SK-N-SH (cell line): Measurements from ENCODE around the gene FAM222A. TPM values are rescaled to one million over a fixed set of nuclear protein-coding genes. Genes with fewer than 3 reads are reported as not detected.

Source experiments
- CTCF ChIA-PET: fragments of 300-600, 350-600 bp; formaldehyde crosslinking; extraction: SDS; loops from one replicate; lab custom pipeline; 2021; lab: Yijun Ruan, JAX
- POLR2A ChIA-PET: fragments of 350-600 bp; sonication (Branson Sonifier 250); formaldehyde crosslinking; extraction: SDS; loops from one replicate; lab custom pipeline; 2020; ENCODE audit warnings: antibody characterized with exemption, inconsistent platforms; lab: Yijun Ruan, JAX
- DNase-seq: peaks from one replicate; pipeline ENCODE4 v3.0.0; 2012
- H2AFZ ChIP-seq: fragments of 200-600 bp; sonication (generic); 2 replicates; pipeline ENCODE4 v1.8.1; 2016; ENCODE audit warnings: antibody characterized with exemption, mild to moderate bottlenecking, low read depth
- H3F3A ChIP-seq: fragments of 200-600 bp; sonication (generic); replicated peaks from 2 replicates; pipeline ENCODE3; 2016; ENCODE audit warnings: antibody characterized with exemption, mild to moderate bottlenecking; ENCODE audit not compliant: insufficient read depth
- H3K27ac ChIP-seq, 2 experiments: fragments of 200-500 bp in 1 of 2; fragments of 200-600 bp in 1 of 2; sonication (Bioruptor generic) in 1 of 2; sonication (generic), shearing (Covaris generic) in 1 of 2; 2 replicates each; pipeline versions ENCODE4 v1.5.1 to v1.6.1; 2014 to 2016; ENCODE audit warnings: low read depth in 2 of 2, inconsistent platforms in 1 of 2, low read length in 1 of 2, mild to moderate bottlenecking in 1 of 2, mixed read lengths in 1 of 2
- H3K27me3 ChIP-seq: fragments of 200-600 bp; sonication (generic), shearing (Covaris generic); 2 replicates; pipeline ENCODE4 v1.6.1; 2016; ENCODE audit warnings: mixed run types; ENCODE audit not compliant: insufficient read depth
- H3K36me3 ChIP-seq, 2 experiments: fragments of 200-500 bp in 1 of 2; fragments of 200-600 bp in 1 of 2; sonication (Bioruptor generic) in 1 of 2; sonication (generic) in 1 of 2; replicated peaks in 1 of 2; 2 replicates each; pipeline versions ENCODE3 to v1.5.1; 2014 to 2016; ENCODE audit warnings: low read length in 1 of 2, mild to moderate bottlenecking in 1 of 2; ENCODE audit not compliant: insufficient read depth in 2 of 2, control insufficient read depth in 1 of 2
- H3K4me1 ChIP-seq, 2 experiments: fragments of 200-500 bp in 1 of 2; fragments of 200-600 bp in 1 of 2; sonication (Bioruptor generic) in 1 of 2; sonication (generic), shearing (Covaris generic) in 1 of 2; 2 replicates each; pipeline versions ENCODE4 v1.5.1 to v1.6.1; 2014 to 2016; ENCODE audit warnings: low read depth in 1 of 2, low read length in 1 of 2, mixed run types in 1 of 2; ENCODE audit not compliant: insufficient read depth in 2 of 2, control insufficient read depth in 1 of 2
- H3K4me2 ChIP-seq: fragments of 200-600 bp; sonication (generic), shearing (Covaris generic); 2 replicates; pipeline ENCODE4 v1.6.1; 2017; ENCODE audit warnings: mixed run types
- H3K4me3 ChIP-seq, 2 experiments: fragments of 200-500 bp in 1 of 2; fragments of 200-600 bp in 1 of 2; sonication (Bioruptor generic) in 1 of 2; sonication (generic), shearing (Covaris generic) in 1 of 2; 2 replicates each; pipeline versions ENCODE4 v1.5.1 to v1.8.1; 2014 to 2016; ENCODE audit warnings: low read depth in 2 of 2, inconsistent platforms in 1 of 2, low read length in 1 of 2, mild to moderate bottlenecking in 1 of 2, mixed read lengths in 1 of 2, moderate library complexity in 1 of 2
- H3K79me2 ChIP-seq: fragments of 200-600 bp; sonication (generic); 2 replicates; pipeline ENCODE4 v1.8.1; 2017; ENCODE audit warnings: mild to moderate bottlenecking; ENCODE audit not compliant: insufficient read depth
- H3K9ac ChIP-seq: fragments of 200-600 bp; sonication (generic); 2 replicates; pipeline ENCODE4 v1.6.1; 2017; ENCODE audit warnings: mixed run types
- H3K9me2 ChIP-seq: fragments of 200-600 bp; sonication (generic); 2 replicates; pipeline ENCODE4 v1.6.1; 2017; ENCODE audit warnings: mixed run types
- H3K9me3 ChIP-seq: fragments of 200-600 bp; sonication (generic); 2 replicates; pipeline ENCODE4 v1.6.1; 2017; ENCODE audit warnings: mixed run types, mild to moderate bottlenecking, moderate library complexity
- H4K20me1 ChIP-seq: fragments of 200-600 bp; sonication (generic); 2 replicates; pipeline ENCODE4 v1.6.1; 2017; ENCODE audit warnings: mild to moderate bottlenecking, mixed run types; ENCODE audit not compliant: insufficient read depth
- ELF1 ChIP-seq: IDR thresholded peaks from 2 replicates; pipeline ENCODE4 v1.4.0; 2012
- EP300 ChIP-seq, 2 experiments: IDR thresholded peaks; 2 replicates each; pipeline versions ENCODE4 v1.4.0 to v1.6.1; 2012; ENCODE audit warnings: borderline replicate concordance in 1 of 2, low read depth in 1 of 2, low read length in 1 of 2
- EZH2phosphoT487 ChIP-seq: fragments of 200-600 bp; sonication (generic); IDR thresholded peaks from 2 replicates; pipeline ENCODE4 v1.6.1; 2017; ENCODE audit warnings: low read depth, mixed run types, mild to moderate bottlenecking, antibody characterized with exemption, moderate library complexity, borderline replicate concordance
- FOSL2 ChIP-seq: IDR thresholded peaks from 2 replicates; pipeline ENCODE4 v1.4.0; 2012; ENCODE audit warnings: low read depth, mild to moderate bottlenecking, moderate library complexity, borderline replicate concordance
- FOXJ3 ChIP-seq: sonication (generic); formaldehyde crosslinking; IDR thresholded peaks from 2 replicates; pipeline ENCODE4 v1.5.1; 2020; ENCODE audit warnings: mild to moderate bottlenecking, missing genetic modification reagents
- GABPA ChIP-seq: IDR thresholded peaks from 2 replicates; pipeline ENCODE4 v1.4.0; 2012; ENCODE audit warnings: low read depth, mild to moderate bottlenecking
- GATA2 ChIP-seq: sonication (generic); formaldehyde crosslinking; IDR thresholded peaks from 2 replicates; pipeline ENCODE4 v1.5.0; 2020; ENCODE audit warnings: mild to moderate bottlenecking, missing genetic modification reagents
- MEF2A ChIP-seq: IDR thresholded peaks from 2 replicates; pipeline ENCODE4 v1.4.0; 2012; ENCODE audit warnings: low read depth, borderline replicate concordance
- NRF1 ChIP-seq: IDR thresholded peaks from 2 replicates; pipeline ENCODE4 v1.6.1; 2012; ENCODE audit warnings: low read depth, mild to moderate bottlenecking, low read length
- SIN3A ChIP-seq: IDR thresholded peaks from 2 replicates; pipeline ENCODE4 v1.6.1; 2012; ENCODE audit warnings: low read depth, mild to moderate bottlenecking, low read length, moderate library complexity, borderline replicate concordance
- SMC3 ChIP-seq: IDR thresholded peaks from 2 replicates; pipeline ENCODE4 v1.6.1; 2012; ENCODE audit warnings: low read depth, low read length, improper control_type of control experiment
- TCF12 ChIP-seq: IDR thresholded peaks from 2 replicates; pipeline ENCODE4 v1.4.0; 2012
- YY1 ChIP-seq: IDR thresholded peaks from 2 replicates; pipeline ENCODE4 v1.4.0; 2012; ENCODE audit warnings: low read depth, mild to moderate bottlenecking
- WGBS: methylation state at CpG from one replicate; pipeline ENCODE4 v1.1.6; 2017; ENCODE audit warnings: low lambda C conversion rate; 5-methylcytosine and 5-hydroxymethylcytosine counted together
- polyA plus RNA-seq, 3 experiments: library from polyadenylated mRNA; depleted of rRNA; stranded (reverse); fragments of >200 nt; gene quantifications; 2 replicates each; pipeline ENCODE4 v1.2.3, GENCODE V29; 2012
- TF ChIP-seq, protein P1 (sequence below): fragments of 200-600 bp; sonication (generic); IDR thresholded peaks from 2 replicates; pipeline ENCODE4 v1.6.1; 2017; ENCODE audit warnings: antibody characterized with exemption, mild to moderate bottlenecking, moderate library complexity
- TF ChIP-seq, protein P2 (sequence below): IDR thresholded peaks from 2 replicates; pipeline ENCODE4 v1.4.0; 2012; ENCODE audit warnings: low read depth, borderline replicate concordance
- TF ChIP-seq, protein P3 (sequence below): fragments of 150-350 bp; IDR thresholded peaks from 2 replicates; pipeline ENCODE4 v1.6.1; 2017; ENCODE audit warnings: antibody characterized with exemption, low read length, low read depth, borderline replicate concordance
- TF ChIP-seq, protein P4 (sequence below): fragments of 150-350 bp; IDR thresholded peaks from 2 replicates; pipeline ENCODE4 v1.6.1; 2016; ENCODE audit warnings: mild to moderate bottlenecking, low read depth, low read length
- TF ChIP-seq, protein P5 (sequence below): IDR thresholded peaks from 2 replicates; pipeline ENCODE4; 2012

The FAM222A gene
- polyA plus RNA-seq, 1 of the 3 experiments (the other 2 are of a cell fraction) = 1.6 TPM

DNA sequence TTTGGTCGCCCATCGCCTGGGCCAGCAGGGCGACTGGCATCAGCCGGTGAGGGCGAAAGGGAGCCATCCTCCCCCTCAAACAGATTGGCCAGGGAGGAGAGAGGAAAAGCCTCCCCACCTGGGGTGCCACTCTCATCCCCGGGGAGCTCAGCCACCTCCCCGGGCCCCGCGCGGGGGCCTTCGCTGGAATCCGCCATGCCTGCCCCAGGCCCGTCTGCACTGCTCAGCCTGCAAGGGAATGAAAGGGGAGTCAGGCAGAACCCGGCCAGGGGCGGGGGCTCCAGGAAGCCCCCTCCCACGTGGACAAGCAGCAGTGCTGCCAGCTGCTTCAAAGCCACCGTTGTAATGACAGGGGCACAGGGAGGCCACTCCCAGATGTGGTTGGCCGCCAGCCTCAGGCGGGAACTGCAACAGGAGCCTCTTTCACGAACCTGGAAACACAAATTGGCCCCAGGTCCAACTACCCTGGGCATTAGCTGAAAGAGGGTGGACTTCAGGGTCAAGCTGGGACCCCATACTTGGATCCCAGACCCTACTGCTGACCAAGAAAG is 101.0 kb downstream of the FAM222A start:
- Histone ChIP-seq H3K9me3 (no peaks in the 10 kb centered on the region), H3K4me1 (no peaks in the 10 kb centered on the region), H3K79me2 (no peaks in the 10 kb centered on the region), H3K27ac (no peak overlapping the region), H3F3A (no peaks in the 10 kb centered on the region), H3K4me2 (no peak overlapping the region), H3K9me2 (no peaks in the 10 kb centered on the region), H3K27me3 (no peaks in the 10 kb centered on the region), H3K4me3 (no peak overlapping the region), H2AFZ (no peak overlapping the region), H3K9ac (no peak overlapping the region), H4K20me1 (no peaks in the 10 kb centered on the region), H3K36me3 (peaks cover 0 to 8% of the 10 kb centered on the region in 2 experiments)
- POLR2A ChIA-PET = no interaction called here
- CTCF ChIA-PET = interaction anchor here (0.6 to 2.3 kb wide), 3 partner anchors 9 to 38 kb away, joined by 3 to 15 read pairs (median 11); no protein-coding TSS in a partner anchor
- no peak for DNase-seq
- TF ChIP-seq MEF2A (no peak), YY1 (no peak), TCF12 (no peak), SMC3 (no peak), SIN3A (no peak), EZH2phosphoT487 (no peak), GATA2 (CRISPR knock-in tag) (no peak), FOSL2 (no peak), EP300 (IDR thresholded peaks at IDR 0.05; ENCODE audit: borderline replicate concordance in 1 of 2, low read depth in 1 of 2, low read length in 1 of 2) (no peak), FOXJ3 (CRISPR knock-in tag) (no peak), ELF1 (no peak), GABPA (no peak), NRF1 (no peak)
- TF ChIP-seq, protein P1, sequence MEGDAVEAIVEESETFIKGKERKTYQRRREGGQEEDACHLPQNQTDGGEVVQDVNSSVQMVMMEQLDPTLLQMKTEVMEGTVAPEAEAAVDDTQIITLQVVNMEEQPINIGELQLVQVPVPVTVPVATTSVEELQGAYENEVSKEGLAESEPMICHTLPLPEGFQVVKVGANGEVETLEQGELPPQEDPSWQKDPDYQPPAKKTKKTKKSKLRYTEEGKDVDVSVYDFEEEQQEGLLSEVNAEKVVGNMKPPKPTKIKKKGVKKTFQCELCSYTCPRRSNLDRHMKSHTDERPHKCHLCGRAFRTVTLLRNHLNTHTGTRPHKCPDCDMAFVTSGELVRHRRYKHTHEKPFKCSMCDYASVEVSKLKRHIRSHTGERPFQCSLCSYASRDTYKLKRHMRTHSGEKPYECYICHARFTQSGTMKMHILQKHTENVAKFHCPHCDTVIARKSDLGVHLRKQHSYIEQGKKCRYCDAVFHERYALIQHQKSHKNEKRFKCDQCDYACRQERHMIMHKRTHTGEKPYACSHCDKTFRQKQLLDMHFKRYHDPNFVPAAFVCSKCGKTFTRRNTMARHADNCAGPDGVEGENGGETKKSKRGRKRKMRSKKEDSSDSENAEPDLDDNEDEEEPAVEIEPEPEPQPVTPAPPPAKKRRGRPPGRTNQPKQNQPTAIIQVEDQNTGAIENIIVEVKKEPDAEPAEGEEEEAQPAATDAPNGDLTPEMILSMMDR = no peak
- TF ChIP-seq, protein P2, sequence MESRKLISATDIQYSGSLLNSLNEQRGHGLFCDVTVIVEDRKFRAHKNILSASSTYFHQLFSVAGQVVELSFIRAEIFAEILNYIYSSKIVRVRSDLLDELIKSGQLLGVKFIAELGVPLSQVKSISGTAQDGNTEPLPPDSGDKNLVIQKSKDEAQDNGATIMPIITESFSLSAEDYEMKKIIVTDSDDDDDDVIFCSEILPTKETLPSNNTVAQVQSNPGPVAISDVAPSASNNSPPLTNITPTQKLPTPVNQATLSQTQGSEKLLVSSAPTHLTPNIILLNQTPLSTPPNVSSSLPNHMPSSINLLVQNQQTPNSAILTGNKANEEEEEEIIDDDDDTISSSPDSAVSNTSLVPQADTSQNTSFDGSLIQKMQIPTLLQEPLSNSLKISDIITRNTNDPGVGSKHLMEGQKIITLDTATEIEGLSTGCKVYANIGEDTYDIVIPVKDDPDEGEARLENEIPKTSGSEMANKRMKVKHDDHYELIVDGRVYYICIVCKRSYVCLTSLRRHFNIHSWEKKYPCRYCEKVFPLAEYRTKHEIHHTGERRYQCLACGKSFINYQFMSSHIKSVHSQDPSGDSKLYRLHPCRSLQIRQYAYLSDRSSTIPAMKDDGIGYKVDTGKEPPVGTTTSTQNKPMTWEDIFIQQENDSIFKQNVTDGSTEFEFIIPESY = no peak
- TF ChIP-seq, protein P3, sequence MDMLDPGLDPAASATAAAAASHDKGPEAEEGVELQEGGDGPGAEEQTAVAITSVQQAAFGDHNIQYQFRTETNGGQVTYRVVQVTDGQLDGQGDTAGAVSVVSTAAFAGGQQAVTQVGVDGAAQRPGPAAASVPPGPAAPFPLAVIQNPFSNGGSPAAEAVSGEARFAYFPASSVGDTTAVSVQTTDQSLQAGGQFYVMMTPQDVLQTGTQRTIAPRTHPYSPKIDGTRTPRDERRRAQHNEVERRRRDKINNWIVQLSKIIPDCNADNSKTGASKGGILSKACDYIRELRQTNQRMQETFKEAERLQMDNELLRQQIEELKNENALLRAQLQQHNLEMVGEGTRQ = no peak
- TF ChIP-seq, protein P4, sequence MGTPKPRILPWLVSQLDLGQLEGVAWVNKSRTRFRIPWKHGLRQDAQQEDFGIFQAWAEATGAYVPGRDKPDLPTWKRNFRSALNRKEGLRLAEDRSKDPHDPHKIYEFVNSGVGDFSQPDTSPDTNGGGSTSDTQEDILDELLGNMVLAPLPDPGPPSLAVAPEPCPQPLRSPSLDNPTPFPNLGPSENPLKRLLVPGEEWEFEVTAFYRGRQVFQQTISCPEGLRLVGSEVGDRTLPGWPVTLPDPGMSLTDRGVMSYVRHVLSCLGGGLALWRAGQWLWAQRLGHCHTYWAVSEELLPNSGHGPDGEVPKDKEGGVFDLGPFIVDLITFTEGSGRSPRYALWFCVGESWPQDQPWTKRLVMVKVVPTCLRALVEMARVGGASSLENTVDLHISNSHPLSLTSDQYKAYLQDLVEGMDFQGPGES = no peak
- TF ChIP-seq, protein P5, sequence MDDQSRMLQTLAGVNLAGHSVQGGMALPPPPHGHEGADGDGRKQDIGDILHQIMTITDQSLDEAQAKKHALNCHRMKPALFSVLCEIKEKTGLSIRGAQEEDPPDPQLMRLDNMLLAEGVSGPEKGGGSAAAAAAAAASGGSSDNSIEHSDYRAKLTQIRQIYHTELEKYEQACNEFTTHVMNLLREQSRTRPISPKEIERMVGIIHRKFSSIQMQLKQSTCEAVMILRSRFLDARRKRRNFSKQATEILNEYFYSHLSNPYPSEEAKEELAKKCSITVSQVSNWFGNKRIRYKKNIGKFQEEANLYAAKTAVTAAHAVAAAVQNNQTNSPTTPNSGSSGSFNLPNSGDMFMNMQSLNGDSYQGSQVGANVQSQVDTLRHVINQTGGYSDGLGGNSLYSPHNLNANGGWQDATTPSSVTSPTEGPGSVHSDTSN = no peak
- WGBS = no CpG with 5 or more reads among the region's 20 CpGs
